ENCODE measurements around the gene OR51M1. TPM values are rescaled to one million over a fixed set of nuclear protein-coding genes. Genes with fewer than 3 reads are reported as not detected.

The OR51M1 gene
- total RNA-seq, 1 experiment from 2014 or later = not detected

- no peaks in the 10 kb centered on the region for H3K4me1 Mint-ChIP-seq (ENCODE audit: low read depth, unreplicated experiment)
- CTCF ChIA-PET = no interaction called here
Measured at GRCh38 chr11:5366856-5367255, 16.8 kb upstream of the OR51M1 start.

GRCh38 chr11:5367448-5368074, 16.1 kb upstream of the OR51M1 start:
- Mint-ChIP-seq H3K27ac (ENCODE audit: unreplicated experiment) (no peak overlapping the region), H3K27me3 (ENCODE audit: unreplicated experiment) (peaks cover 20% of the 10 kb centered on the region), H3K4me1 (ENCODE audit: low read depth, unreplicated experiment) (no peaks in the 10 kb centered on the region), H3K9me3 (ENCODE audit: low read depth, unreplicated experiment) (peaks cover 3% of the 10 kb centered on the region), H3K36me3 (ENCODE audit: insufficient read depth, unreplicated experiment) (no peaks in the 10 kb centered on the region), H3K4me3 (ENCODE audit: low read depth, unreplicated experiment) (no peak overlapping the region)
- no peak for TF ChIP-seq CTCF (IDR thresholded peaks at IDR 0.05; ENCODE audit: unreplicated experiment)
- CTCF ChIA-PET = no interaction called here
- intact Hi-C loops (cut with micrococcal nuclease; ENCODE audit: unreplicated experiment) = no loop called here
- BruUV-seq (replicated peaks) = no TSS peak
- DNase-seq = no peak

More at GRCh38 chr11:5366856-5367255, 16.8 kb upstream of the OR51M1 start:
- intact Hi-C loops (cut with micrococcal nuclease; ENCODE audit: unreplicated experiment) = no loop called here
- no TSS peak for BruUV-seq (replicated peaks)
- peaks cover 3% of the 10 kb centered on the region for H3K9me3 Mint-ChIP-seq (ENCODE audit: low read depth, unreplicated experiment)
- no peak for DNase-seq
- no peak overlapping the region for H3K4me3 Mint-ChIP-seq (ENCODE audit: low read depth, unreplicated experiment)
- H3K27ac Mint-ChIP-seq (ENCODE audit: unreplicated experiment) = no peak overlapping the region
- H3K36me3 Mint-ChIP-seq (ENCODE audit: insufficient read depth, unreplicated experiment) = no peaks in the 10 kb centered on the region
- TF ChIP-seq CTCF (IDR thresholded peaks at IDR 0.05; ENCODE audit: unreplicated experiment) = no peak
- peaks cover 20% of the 10 kb centered on the region for H3K27me3 Mint-ChIP-seq (ENCODE audit: unreplicated experiment)

- TF ChIP-seq CTCF (IDR thresholded peaks at IDR 0.05; ENCODE audit: unreplicated experiment) = no peak
- Mint-ChIP-seq H3K4me3 (ENCODE audit: low read depth, unreplicated experiment) (no peak overlapping the region), H3K4me1 (ENCODE audit: low read depth, unreplicated experiment) (no peaks in the 10 kb centered on the region), H3K9me3 (ENCODE audit: low read depth, unreplicated experiment) (peaks cover 3% of the 10 kb centered on the region), H3K27ac (ENCODE audit: unreplicated experiment) (no peak overlapping the region), H3K27me3 (ENCODE audit: unreplicated experiment) (peaks cover 11% of the 10 kb centered on the region), H3K36me3 (ENCODE audit: insufficient read depth, unreplicated experiment) (no peaks in the 10 kb centered on the region)
- no peak for DNase-seq
- no TSS peak for BruUV-seq (replicated peaks)
- CTCF ChIA-PET = no interaction called here
- intact Hi-C loops (cut with micrococcal nuclease; ENCODE audit: unreplicated experiment) = no loop called here
Measured at GRCh38 chr11:5368502-5369043, 15.0 kb upstream of the OR51M1 start.

- no peak for TF ChIP-seq CTCF (IDR thresholded peaks at IDR 0.05; ENCODE audit: unreplicated experiment)
- DNase-seq = no peak
- intact Hi-C loops (cut with micrococcal nuclease; ENCODE audit: unreplicated experiment) = no loop called here
- no TSS peak for BruUV-seq (replicated peaks)
- no peak overlapping the region for H3K27ac Mint-ChIP-seq (ENCODE audit: unreplicated experiment)
- H3K27me3 Mint-ChIP-seq (ENCODE audit: unreplicated experiment) = peaks cover 8% of the 10 kb centered on the region
- no peak overlapping the region for H3K4me3 Mint-ChIP-seq (ENCODE audit: low read depth, unreplicated experiment)
- H3K9me3 Mint-ChIP-seq (ENCODE audit: low read depth, unreplicated experiment) = peaks cover 8% of the 10 kb centered on the region
- CTCF ChIA-PET = no interaction called here
- H3K36me3 Mint-ChIP-seq (ENCODE audit: insufficient read depth, unreplicated experiment) = no peaks in the 10 kb centered on the region
- H3K4me1 Mint-ChIP-seq (ENCODE audit: low read depth, unreplicated experiment) = no peaks in the 10 kb centered on the region
Measured at GRCh38 chr11:5369789-5370188, 13.8 kb upstream of the OR51M1 start.

All from Calu3 (cell line).